HG03378 (cell line): Measurements from ENCODE around the gene TMEM145.
"Not testable (repeated sequence)": the region's sequence is repeated elsewhere in the genome, so short reads cannot be mapped to it uniquely, and the experiment has no call there.

ENCODE experiments used
- ATAC-seq: cut with Tn5 transposase; IDR thresholded peaks from one replicate; pipeline ENCODE4 v1.9.1; 2021; ENCODE audit warnings: mild to moderate bottlenecking, moderate library complexity; ENCODE audit not compliant: unreplicated experiment

Gene TMEM145

GRCh38 chr19:42333975-42334696 lies 21.0 kb downstream of the TMEM145 start:
- ATAC-seq: no peak

- ATAC-seq: no peak
Measured at GRCh38 chr19:42334697-42335373, 21.7 kb downstream of the TMEM145 start.

GRCh38 chr19:42335374-42335936 lies 22.3 kb downstream of the TMEM145 start:
- ATAC-seq: no peak

GRCh38 chr19:42335971-42336370 lies 22.9 kb downstream of the TMEM145 start:
- no peak for ATAC-seq

- ATAC-seq: not testable (repeated sequence)
Measured at GRCh38 chr19:42339126-42339860, 26.2 kb downstream of the TMEM145 start.

GRCh38 chr19:42339922-42340321 lies 26.8 kb downstream of the TMEM145 start:
- ATAC-seq: not testable (repeated sequence)

GRCh38 chr19:42343344-42344110 lies 30.4 kb downstream of the TMEM145 start:
- ATAC-seq: no peak

GRCh38 chr19:42344336-42344893 lies 31.3 kb downstream of the TMEM145 start:
- ATAC-seq: no peak

GRCh38 chr19:42345191-42345812 lies 32.2 kb downstream of the TMEM145 start:
- no peak for ATAC-seq

GRCh38 chr19:42348211-42348610 lies 35.1 kb downstream of the TMEM145 start:
- no peak for ATAC-seq

GRCh38 chr19:42349378-42350107 lies 36.4 kb downstream of the TMEM145 start:
- no peak for ATAC-seq

GRCh38 chr19:42350417-42350816 lies 37.3 kb downstream of the TMEM145 start:
- no peak for ATAC-seq

GRCh38 chr19:42351079-42351735 lies 38.1 kb downstream of the TMEM145 start:
- ATAC-seq: no peak

GRCh38 chr19:42352301-42353259 lies 39.5 kb downstream of the TMEM145 start:
- no peak for ATAC-seq

- ATAC-seq: no peak
Measured at GRCh38 chr19:42353341-42354015, 40.4 kb downstream of the TMEM145 start.

- ATAC-seq: no peak
Measured at GRCh38 chr19:42355896-42356295, 42.8 kb downstream of the TMEM145 start.

- ATAC-seq: no peak
Measured at GRCh38 chr19:42356686-42357085, 43.6 kb downstream of the TMEM145 start.
